Measurements from ENCODE around the gene PES1. TPM values are rescaled to one million over a fixed set of nuclear protein-coding genes. Genes with fewer than 3 reads are reported as not detected.
"Not testable (repeated sequence)": the region's sequence is repeated elsewhere in the genome, so short reads cannot be mapped to it uniquely, and the experiment has no call there.

PES1 gene
- total RNA-seq, 1 experiment from 2014 or later: 57.9 TPM

GRCh38 chr22:30609260-30610185 is 17.8 kb upstream of the PES1 start:
- peak; percentile 87 for DNase-seq (ENCODE audit: low read depth)

GRCh38 chr22:30607939-30608338 is 16.2 kb upstream of the PES1 start:
- DNase-seq (ENCODE audit: low read depth): no peak

- DNase-seq (ENCODE audit: low read depth): no peak
These were observed 15.7 kb upstream of the PES1 start for GRCh38 chr22:30607300-30607930.

GRCh38 chr22:30606455-30607299 is 15.0 kb upstream of the PES1 start, which contains the start of gene TCN2:
TCN2 (plus strand) TSS chr22:30607174; CDS start chr22:30607332, 158 bp downstream.
- DNase-seq (ENCODE audit: low read depth): peak; percentile 81

GRCh38 chr22:30605449-30606110 is 13.9 kb upstream of the PES1 start:
- DNase-seq (ENCODE audit: low read depth): peak; percentile 41

GRCh38 chr22:30604723-30605122 is 13.0 kb upstream of the PES1 start:
- no peak for DNase-seq (ENCODE audit: low read depth)

GRCh38 chr22:30603801-30604200 is 12.1 kb upstream of the PES1 start:
- no peak for DNase-seq (ENCODE audit: low read depth)

GRCh38 chr22:30602049-30602448 is 10.3 kb upstream of the PES1 start:
- DNase-seq (ENCODE audit: low read depth): peak; percentile 52

GRCh38 chr22:30601464-30601863 is 9.8 kb upstream of the PES1 start:
- DNase-seq (ENCODE audit: low read depth): no peak

GRCh38 chr22:30600921-30601320 is 9.2 kb upstream of the PES1 start:
- DNase-seq (ENCODE audit: low read depth): no peak

GRCh38 chr22:30598986-30599385 is 7.3 kb upstream of the PES1 start:
- DNase-seq (ENCODE audit: low read depth): peak; percentile 22

GRCh38 chr22:30596886-30597285 is 5.2 kb upstream of the PES1 start:
- no peak for DNase-seq (ENCODE audit: low read depth)

GRCh38 chr22:30596199-30596598 is 4.5 kb upstream of the PES1 start:
- no peak for DNase-seq (ENCODE audit: low read depth)

- not testable (repeated sequence) for DNase-seq (ENCODE audit: low read depth)
These were observed 627 bp upstream of the PES1 start for GRCh38 chr22:30592360-30592713.

GRCh38 chr22:30591191-30591587 is 521 bp downstream of the PES1 start:
- DNase-seq (ENCODE audit: low read depth): peak; percentile 19

GRCh38 chr22:30586414-30586813 is 5.3 kb downstream of the PES1 start:
- DNase-seq (ENCODE audit: low read depth): no peak

- no peak for DNase-seq (ENCODE audit: low read depth)
These were observed 7.3 kb downstream of the PES1 start for GRCh38 chr22:30584441-30584840.

- DNase-seq (ENCODE audit: low read depth): no peak
These were observed 8.7 kb downstream of the PES1 start for GRCh38 chr22:30582788-30583545.

- no peak for DNase-seq (ENCODE audit: low read depth)
These were observed 9.7 kb downstream of the PES1 start for GRCh38 chr22:30582051-30582450.

- DNase-seq (ENCODE audit: low read depth): no peak
These were observed 10.8 kb downstream of the PES1 start for GRCh38 chr22:30580896-30581295.

- DNase-seq (ENCODE audit: low read depth): no peak
These were observed 13.2 kb downstream of the PES1 start for GRCh38 chr22:30578481-30578880.

Data from M059J (cell line).